Retina (tissue), 1 donor: ENCODE measurements around the gene PGA3.
"Not testable (repeated sequence)": the region's sequence is repeated elsewhere in the genome, so short reads cannot be mapped to it uniquely, and the experiment has no call there.

Source experiments
- DNase-seq: peaks from one replicate; pipeline ENCODE4 v3.0.0-alpha.2; 2016

PGA3 gene

DNA sequence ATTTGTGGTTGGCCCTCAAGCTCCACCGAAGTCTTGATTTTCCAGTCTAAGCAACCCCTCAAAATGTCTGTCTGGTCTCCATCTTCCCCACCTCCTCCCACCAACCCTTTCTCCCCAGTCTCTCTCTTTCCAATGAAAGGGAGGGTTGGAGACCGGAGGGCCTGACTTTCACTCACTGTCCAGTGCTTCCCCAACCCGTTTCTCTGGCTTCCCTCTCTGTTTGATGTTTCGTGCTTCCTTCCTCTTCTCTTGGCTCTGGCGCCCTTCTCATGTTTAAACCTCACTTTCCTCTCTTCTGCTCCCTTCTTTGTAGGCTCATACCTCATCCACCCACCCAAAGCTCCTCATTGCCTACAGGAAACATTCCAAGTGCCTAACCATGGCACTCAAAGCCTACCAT lies 31.0 kb upstream of the PGA3 start:
- no peak for DNase-seq

DNA sequence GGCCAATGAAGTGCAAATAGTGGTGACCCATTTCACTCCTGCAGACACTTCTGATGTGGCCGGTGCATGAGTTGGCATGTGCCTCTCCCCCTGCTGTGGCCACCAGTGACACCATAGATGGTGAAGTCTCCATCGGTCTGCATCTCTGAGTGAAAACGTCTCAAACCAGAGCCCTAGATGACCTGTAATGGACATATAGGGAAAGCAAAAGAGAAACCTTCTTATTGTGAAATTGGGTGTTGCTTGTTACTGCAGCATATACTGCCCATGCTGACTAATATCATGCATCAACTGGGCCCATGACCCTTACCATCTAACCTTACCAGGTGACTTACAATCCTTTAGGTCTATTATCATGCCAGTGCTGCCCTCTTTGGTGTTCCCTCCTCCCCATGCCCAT lies 30.4 kb upstream of the PGA3 start:
- no peak for DNase-seq

DNA sequence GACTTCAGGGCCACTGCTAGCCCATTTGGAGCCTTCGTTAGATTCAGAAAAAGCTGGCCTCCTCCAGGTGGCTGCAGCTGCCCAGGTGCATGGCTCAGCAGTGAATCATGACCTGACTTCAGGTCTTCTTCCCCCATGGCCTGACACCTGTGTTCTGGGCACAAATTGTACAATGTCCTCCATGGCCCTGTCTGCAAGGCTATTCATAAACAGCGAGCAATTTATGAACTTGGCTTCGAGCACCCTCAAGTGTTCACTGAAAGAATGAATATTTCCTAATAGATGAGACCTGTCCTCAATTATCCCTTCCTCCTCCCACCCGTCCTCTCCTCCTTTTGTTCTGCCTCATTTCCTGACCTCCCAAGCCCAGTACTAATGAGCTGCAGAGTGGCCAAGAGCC lies 29.9 kb upstream of the PGA3 start:
- no peak for DNase-seq

DNA sequence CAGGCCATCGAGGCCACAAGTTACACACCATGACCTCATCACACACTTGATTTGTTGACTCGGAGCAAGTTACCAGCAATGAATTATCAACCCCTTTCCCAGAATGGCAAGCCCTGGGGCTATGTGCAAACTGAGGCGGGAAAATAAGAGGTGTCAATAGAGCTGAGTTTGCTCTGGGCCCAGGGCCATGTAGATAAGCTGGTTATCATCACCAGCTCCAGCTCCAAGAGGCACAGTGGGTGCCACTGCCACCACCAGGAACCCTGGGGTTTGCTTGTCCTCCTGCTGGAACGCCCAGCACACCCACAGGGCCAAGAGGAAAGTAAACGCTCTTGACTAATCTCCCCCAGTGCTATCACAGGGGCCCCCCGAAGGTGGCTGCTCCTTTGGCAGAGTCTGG lies 29.0 kb upstream of the PGA3 start:
- DNase-seq = no peak

DNA sequence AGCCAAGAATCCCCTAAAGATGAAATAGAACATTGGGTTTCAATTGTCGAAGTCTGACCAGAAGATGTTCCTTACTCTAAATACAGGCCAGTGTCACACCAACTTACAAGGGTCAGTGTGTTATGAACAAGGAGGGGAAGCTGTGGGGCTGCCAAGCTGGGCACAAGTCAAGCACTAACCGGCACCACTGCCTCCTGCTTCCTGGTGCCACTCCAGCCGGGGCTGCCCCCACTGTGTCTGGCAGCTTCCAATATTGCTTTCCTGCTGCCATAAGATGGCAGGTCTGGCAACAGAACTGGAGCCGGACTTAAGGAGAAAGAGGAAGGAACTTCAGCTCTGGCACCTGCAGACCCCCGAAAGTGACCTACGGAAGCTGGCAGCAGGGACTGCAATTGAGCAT lies 28.4 kb upstream of the PGA3 start:
- DNase-seq = no peak

DNA sequence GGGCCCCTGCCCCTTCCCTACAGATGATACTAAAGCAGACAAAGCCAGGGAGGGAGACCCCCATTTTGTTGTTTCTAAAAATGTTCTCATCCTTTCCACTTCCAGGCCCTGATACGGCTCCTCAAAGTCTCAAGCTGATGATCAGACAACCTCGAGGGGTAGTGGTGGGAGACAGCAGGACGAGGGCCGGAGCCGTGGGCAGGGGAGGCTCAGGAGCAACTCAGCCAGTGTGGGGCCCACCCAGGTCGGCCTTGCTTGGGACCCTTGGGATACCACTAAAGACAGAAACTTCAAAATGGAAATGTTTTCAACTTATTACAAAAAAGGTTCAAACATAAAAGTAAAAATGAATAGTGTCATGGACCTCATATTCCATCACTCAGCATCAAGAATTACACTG lies 26.9 kb upstream of the PGA3 start:
- no peak for DNase-seq

DNA sequence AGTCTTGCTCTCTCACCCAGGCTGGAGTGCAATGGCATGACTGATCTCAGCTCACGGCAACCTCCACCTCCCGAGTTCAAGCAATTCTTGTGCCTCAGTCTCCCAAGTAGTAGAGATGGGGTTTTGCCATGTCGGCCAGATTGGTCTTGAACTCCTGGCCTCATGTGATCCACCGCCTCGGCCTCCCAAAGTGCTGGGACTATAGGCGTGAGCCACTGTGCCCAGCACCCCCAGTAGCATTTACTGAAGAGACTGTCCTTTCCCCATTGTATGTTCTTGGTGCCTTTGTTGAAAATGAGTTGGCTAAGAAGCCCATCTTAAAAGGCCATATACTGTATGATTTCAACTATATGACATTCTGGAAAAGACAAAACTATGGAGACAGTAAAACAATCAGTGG lies 23.1 kb upstream of the PGA3 start:
- not testable (repeated sequence) for DNase-seq

DNA sequence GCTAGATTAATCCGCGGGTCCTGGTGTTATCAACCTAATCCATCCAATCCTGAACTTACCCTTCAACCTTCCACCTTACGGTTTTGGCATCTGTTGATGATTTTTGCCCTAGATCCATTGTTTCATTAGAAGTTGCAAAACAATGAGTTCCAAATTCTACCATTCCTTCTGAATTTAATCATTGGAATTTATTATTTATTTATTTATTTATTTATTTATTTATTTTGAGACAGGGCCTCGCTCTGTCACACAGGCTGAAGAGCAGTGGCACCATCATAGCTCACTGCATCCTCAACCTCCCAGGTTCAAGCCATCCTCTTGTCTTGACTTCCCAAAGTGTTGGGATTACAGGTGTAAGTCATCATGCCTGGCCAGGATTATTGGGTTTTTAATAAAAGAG lies 21.8 kb upstream of the PGA3 start:
- no peak for DNase-seq

DNA sequence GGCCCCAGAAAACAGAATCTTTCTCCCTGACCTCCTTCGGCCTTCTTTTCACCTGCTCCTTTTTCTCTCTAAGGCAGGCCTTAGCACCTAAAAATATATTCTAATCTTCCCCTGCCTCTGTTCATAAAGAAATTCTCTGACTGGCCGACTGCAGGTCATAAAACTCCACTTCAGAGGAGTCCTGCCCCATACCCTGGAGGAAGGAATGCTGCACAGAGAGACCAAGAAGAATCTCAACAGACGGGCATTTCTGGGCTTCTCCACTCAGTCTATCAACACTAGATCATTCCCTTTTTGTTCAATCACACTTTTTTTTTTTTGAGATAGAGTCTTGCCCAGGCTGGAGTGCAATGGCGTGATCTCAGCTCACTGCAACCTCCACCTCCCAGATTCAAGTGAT lies 19.7 kb upstream of the PGA3 start:
- DNase-seq = no peak

DNA sequence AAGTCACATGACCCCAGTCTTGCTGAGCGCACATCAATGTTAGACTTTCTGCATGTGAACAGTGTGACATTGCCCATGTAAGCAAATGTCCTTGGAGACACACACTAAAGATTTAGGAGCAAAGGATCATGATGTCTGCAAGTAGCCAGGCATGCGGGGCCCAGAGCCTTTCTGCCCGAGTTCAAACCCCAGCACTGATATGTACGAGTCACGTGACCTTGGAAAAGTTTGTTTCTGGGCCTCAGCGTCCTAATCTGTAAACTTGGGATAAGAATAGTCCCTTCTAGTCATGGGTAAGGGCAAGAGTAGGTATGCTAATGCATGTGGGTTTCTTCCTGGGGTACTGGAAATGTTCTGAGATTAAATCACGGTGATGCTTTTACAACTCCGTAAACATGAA lies 16.8 kb upstream of the PGA3 start:
- DNase-seq = no peak

DNA sequence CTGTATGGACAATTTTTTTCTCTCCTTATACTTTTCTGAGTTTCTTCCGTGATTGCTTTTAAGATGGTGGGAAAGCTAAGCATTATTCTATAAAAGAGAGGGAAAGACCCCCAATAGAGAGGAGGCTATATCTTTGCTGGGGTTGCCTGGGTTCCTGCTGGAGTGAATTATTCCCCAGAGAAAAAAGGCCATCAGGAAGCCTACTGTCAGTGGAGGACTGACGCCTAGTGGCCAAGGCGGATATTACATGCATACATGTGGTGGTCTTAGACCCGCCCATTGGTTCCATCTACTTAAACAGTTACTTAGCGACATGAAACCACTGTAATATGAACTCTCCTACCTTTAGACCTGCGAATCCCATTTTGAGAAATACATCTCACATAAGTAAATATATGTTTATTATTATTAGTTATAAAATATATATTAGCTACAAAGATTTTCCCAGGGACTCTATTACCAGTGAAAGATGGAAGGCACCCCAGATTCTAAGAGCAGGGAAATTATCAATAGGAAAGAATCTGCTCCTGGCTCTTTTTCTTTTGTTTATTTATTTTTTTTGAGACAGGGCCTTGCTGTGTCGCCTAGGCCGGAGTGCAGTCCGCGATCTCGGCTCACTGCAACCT lies 15.7 kb upstream of the PGA3 start:
- peak; percentile 81 for DNase-seq

DNA sequence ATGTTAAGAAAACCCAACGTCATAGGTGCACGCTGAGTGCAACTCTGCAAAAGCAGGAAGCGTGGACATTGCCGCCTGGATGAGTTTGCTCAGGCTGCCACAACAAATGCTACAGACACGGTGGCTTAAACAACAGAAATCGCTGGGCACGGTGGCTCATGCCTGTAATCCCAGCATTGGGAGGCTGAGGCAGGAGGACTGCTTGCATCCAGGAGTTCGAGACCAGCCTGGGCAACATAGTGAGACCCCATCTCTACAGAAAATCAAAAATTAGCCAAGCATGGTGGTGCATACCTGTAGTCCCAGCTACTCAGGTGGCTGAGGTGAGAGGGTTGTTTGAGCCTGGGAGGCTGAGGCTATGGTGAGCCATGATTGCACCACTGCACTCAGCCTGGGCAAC lies 13.4 kb upstream of the PGA3 start:
- no peak for DNase-seq

DNA sequence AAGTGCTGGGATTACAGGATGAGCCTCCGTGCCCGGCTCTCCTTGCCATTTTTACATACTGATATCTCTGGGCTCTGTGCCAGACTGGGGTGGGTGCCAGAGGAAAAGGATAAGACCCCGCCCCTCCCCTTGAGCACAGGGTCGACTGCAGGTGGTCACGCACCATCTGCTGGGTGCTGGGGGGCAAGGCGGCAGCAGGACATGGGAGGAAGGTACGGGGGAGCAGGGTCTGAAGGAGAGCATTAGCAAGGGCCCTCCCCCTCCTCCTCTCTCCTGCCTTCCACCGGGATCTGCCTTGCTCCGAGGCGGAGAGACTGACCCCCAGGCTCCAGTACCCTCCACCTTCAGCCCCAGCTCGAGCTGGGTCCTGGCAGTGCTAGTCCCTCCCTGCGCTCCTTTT lies 9.7 kb upstream of the PGA3 start:
- DNase-seq = no peak

DNA sequence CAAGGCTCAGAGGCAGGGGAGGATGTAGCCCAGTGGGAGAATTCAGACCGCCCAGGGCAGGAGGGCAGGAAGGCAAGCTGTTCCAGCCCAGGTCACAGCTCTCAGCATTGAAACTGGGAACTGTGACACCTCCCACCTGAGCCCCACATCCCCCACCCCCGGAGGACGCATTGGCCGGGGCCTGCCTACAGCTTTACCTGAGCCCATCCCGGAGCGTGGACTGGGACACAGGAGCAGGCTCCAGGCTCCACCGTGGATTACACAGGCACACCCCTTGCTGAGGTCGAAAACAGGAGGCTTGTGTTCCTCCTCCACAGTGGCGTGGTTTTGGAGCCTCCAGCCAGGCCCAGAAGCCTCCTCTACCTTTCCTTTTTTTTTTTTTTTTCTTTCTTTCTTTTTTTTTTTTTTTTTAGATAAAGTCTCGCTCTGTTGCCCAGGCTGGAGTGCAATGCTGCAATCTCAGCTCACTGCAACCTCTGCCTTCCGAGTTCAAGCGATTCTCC lies 9.1 kb upstream of the PGA3 start:
- DNase-seq = no peak

DNA sequence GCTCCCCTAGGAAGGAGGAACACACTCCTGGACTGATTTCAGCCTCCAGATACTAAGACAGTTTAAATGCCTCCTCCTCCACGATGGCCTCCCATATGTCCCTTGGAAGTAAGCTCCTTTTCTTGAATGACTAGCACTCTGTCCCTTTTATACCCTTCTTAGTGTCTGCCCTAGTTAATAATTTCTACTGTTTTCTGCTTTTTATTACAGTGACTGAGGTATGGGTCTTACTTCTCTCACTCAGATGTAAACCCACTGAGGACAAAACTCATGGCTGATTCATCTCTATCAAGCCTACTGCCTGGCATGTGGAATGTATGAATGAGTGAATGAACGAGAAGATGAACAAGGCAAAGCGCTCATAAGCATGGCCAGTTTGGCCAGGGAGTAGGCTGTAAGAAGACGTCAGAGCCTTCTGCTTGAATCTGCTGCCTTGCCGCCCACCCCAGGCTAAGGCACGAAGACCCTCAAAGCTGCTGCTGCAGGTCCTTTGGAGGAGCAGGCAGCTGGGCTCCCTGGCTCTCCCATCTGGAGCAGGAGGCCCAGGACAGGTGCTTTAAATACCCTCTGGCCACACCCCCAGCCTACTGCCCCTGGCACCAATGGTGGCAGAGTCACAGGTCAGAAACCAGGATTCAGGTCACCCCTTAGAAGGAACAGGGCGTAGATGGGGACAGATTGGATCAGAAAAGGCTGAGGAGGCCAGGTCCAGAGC lies 8.2 kb upstream of the PGA3 start:
- DNase-seq = no peak

DNA sequence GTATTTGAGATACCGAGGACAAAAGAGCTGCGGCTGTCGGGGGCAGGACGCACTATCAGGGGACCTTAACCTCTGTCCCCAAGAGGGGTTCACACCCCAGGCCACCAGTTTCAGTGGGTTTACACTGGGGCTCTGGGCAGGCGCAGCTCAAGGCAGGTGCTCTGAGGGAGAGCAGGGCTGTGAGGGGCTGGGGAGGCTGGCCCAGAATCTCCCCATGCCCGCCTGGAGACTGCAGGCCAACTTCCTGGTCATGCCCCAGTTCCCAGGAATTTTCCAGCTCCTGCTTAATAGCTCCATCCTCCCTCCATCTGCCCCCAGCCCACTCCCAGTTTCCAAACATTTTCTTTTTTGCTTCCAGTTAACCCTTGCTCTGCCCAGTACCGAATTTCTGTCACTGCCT lies 7.6 kb upstream of the PGA3 start:
- no peak for DNase-seq

DNA sequence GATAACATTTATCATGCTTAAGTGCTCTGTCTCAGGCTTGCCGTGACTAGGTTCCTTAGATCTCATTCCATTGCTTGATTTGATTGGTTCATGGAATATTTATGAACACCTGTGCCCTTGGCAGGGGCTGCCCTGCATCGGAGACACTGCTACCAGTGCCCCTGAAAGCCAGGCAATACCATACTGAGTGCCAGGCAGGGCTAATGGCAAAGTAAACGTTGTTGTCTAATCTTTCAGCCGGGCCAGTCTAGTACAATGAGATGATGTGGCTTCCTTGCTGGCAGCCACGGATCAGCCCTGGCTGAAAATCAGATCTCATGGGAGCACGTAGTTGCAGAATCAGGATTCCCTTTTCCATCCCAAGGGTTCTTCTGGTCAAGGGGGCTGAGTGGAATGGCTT lies 5.0 kb upstream of the PGA3 start:
- peak; percentile 19 for DNase-seq

DNA sequence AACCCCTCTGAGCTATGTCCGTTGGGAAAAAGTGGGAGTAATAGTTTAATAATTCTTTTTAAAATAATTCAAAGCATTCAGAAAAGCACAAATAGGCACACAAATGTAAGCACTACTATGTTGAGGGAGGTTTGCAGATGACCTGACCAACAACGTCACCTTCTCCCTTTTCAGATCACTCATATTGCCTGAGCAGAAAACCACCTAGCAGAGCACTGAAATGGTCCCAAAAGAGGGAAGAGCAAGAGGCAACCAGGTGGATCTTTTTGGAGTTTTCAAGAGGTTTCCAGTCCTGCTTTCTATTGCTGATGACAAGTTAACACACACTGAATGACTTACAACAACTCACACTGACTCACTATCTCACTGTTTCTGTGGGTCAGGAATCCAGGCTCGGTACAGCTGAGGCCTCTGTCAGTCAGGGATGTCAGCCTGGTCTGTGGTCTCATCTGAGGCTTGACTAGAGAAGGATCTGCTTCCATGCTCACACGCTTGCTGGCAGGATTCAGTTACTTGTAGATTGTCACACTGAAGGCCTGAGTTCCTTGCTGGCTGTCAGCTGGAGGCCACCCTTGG lies 4.3 kb upstream of the PGA3 start:
- no peak for DNase-seq

DNA sequence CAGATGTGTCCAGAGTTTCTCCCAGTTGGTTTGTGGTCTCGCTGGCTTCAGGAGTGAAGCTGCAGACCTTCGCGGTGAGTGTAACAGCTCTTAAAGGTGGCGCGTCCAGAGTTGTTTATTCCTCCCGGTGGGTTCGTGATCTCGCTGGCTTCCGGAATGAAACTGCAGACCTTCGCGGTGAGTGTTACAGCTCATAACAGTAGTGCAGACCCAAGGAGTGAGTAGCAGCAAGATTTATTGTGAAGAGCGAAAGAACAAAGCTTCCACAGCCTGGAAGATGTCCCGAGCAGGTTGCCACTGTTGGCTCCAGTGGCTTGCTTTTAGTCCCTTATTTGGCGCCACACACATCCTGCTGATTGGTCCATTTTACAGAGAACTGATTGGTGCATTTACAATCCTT lies 1.8 kb upstream of the PGA3 start:
- DNase-seq = no peak

DNA sequence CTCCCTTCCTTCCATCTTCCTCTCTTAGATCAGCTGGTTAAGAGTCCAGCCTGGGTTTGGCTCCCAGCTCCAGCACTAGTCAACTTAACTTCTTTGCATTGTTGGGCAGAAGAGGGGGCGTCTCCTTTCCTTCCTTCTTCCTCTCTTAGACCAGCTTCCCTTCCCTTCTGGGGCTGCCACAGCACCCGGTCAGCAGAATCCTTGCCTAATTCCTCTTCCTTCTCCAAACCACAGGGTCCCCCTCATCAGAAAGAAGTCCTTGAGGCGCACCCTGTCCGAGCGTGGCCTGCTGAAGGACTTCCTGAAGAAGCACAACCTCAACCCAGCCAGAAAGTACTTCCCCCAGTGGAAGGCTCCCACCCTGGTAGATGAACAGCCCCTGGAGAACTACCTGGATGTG lies 558 bp downstream of the PGA3 start:
- DNase-seq = not testable (repeated sequence)

DNA sequence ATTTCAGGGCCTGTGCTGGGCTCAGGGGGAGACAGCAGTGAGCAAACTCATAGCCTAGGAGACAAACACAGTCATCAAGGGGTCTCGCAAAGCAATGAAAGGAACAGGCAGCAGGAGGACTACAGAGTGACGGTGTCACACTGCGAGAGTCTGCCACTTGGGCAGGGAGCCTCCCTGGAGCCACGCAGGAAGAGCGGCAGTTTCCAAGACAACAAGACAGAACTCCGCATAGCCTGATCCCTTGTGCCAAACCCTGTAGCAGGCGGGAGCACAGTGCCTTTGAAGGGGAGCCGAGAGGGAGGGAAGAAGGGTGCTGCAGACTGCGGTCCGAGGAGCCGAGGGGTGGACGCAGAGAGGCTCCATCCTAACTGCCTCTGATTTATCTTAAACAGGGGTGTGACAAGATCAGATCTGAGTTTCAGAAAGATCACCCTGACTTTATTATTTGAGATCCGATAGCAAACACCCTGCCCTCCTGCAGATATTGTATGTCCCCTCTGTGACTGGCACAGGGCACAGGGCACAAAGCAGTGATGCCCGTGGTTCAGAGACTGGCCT lies 1.3 kb downstream of the PGA3 start:
- peak; percentile 40 for DNase-seq

DNA sequence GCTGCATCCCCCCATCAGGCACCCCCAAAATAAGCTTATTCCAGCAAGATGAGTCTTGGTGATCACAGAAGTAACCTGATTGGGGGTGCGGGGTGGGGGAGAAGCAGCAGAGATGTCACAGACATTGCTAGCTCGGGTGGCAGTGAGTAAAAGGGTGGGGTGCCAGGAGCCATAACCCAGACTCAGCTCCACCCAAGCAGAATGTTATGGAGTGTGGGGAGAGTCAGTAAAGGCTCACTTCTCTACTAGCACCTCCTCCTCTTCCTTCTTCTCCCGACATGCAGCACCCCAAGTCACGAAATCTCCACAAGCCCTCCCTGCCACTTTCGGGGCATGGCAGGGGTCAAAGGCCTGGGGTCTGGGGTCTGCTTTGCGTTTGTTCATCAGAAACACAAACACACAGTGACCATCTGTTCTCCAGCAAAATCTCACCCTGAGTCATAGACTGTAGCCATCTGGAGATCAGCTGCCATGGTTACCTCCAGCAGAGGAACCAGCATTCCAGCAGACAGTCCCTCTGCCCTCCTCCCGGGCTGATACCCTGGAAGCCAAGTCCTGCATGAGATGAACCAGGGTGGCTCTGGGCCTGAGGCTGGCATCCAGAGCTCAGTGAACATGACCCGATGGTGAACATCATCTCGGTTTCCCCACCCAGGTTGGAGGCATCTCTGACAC lies 4.5 kb downstream of the PGA3 start:
- DNase-seq = not testable (repeated sequence)

DNA sequence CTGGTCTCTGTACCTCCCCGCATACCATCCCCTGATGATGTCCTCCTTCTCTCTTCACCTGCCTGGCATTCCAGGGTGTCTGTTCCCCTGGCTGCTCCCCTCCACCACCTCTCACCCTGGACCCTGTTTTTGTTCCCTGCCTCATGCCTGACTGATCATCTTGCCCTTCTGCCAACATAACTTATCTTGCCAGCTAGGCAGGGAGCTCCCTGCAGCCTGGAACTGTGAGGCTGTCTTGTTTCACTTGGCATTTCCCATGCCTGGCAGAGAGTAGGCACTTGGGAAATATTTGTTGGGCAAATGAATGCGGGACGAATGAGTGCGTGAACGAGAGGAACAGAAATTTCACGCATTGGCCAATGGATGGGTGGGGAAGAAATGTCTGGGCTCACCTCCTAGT lies 7.3 kb downstream of the PGA3 start:
- not testable (repeated sequence) for DNase-seq
